AG10803 (cell line): Measurements from ENCODE around the gene MGAT5.

Experiments
- DNase-seq: peaks from one replicate; pipeline ENCODE4 v3.0.0; 2010; ENCODE audit warnings: low read depth
- H3K4me3 ChIP-seq: 2 replicates; pipeline ENCODE4 v1.5.1; 2011; ENCODE audit warnings: mild to moderate bottlenecking, low read length, control low read depth
- TF ChIP-seq, protein P1 (sequence below): conservative IDR thresholded peaks from 2 replicates; pipeline ENCODE4 v1.5.1; 2011; ENCODE audit warnings: mild to moderate bottlenecking, low read length, control low read depth, inconsistent platforms

MGAT5 gene

DNA sequence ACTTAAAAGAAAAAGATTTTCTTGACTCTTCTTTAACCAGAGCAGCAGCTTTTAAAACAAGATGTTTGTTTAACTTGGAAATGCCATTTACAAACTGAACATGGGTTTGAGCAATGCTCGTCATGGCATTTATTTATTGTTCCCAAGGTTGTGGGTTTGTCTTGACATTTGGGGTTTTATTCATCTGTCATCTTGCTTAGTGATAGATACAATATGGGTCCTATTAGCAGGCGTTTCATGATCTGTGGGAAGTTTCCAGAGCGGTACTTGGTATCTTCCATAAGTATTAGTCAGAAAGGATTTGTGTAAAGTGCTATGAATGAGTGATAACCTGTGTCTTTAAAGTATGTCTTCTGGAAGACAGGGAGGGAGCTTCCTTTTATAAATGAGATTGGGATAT, 29.9 kb upstream of the MGAT5 start:
- H3K4me3 ChIP-seq = no peak overlapping the region
- TF ChIP-seq, protein P1, sequence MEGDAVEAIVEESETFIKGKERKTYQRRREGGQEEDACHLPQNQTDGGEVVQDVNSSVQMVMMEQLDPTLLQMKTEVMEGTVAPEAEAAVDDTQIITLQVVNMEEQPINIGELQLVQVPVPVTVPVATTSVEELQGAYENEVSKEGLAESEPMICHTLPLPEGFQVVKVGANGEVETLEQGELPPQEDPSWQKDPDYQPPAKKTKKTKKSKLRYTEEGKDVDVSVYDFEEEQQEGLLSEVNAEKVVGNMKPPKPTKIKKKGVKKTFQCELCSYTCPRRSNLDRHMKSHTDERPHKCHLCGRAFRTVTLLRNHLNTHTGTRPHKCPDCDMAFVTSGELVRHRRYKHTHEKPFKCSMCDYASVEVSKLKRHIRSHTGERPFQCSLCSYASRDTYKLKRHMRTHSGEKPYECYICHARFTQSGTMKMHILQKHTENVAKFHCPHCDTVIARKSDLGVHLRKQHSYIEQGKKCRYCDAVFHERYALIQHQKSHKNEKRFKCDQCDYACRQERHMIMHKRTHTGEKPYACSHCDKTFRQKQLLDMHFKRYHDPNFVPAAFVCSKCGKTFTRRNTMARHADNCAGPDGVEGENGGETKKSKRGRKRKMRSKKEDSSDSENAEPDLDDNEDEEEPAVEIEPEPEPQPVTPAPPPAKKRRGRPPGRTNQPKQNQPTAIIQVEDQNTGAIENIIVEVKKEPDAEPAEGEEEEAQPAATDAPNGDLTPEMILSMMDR = no peak
- DNase-seq = peak; percentile 44

DNA sequence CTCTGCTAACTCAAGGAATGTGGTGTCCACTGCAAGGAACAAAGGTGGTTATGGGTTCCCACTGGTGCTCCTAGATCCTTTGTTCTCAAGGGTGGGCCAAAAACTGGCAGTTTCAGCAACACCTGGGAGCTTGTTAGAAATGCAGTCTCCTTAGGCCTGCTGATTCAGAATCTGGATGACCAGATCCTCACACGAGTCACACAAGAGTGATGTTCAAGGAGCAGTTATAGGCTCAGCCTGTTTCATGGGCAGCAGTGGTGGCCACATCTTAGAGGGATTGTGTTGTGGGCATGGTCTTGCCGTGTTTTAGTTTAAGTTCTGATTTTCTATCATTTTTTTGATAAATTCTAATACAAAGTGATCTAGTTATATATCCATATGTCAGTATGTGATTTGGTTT, 28.7 kb upstream of the MGAT5 start:
- DNase-seq = no peak
- no peak overlapping the region for H3K4me3 ChIP-seq
- TF ChIP-seq, protein P1 = no peak

DNA sequence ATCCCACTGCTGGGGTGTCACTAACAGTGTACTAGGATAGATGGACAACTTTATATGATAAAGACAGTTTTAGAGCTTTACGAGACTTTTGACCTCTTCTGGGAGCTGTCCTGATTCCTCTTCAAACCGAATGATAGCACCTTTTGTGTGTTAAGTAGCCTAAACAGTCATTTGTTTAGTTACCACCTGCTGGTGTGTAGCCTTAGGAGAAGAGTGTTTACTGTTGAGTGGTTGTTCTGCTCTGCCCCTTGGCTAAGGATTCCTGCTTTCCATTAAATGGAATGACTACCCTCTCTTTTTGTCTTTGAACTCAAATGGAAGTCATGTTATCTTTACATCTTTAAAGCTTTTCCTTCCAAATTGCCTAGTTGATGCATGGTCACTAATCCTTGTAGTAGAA, 28.0 kb upstream of the MGAT5 start:
- no peak for DNase-seq
- H3K4me3 ChIP-seq = no peak overlapping the region
- TF ChIP-seq, protein P1 = no peak

DNA sequence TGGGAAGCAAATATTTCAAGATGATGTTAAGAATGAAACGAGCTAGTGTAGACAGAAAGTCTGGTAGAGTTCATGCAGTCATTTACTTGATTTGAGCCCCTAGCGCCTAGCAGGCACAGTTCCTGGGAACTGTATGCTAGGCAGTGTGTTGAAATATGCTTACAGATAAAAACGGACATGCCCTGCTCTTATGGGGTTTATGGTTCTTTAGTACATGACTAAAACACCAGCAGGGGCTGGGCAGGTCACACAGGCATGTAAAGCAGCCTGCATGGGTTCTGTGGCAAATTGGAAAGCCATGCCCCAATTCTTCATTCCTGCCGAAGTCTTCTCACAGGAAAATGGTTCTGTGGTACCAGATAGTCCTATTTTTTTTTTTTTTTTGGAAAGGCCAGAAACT, 27.3 kb upstream of the MGAT5 start:
- TF ChIP-seq, protein P1 = no peak
- DNase-seq = no peak
- no peak overlapping the region for H3K4me3 ChIP-seq

DNA sequence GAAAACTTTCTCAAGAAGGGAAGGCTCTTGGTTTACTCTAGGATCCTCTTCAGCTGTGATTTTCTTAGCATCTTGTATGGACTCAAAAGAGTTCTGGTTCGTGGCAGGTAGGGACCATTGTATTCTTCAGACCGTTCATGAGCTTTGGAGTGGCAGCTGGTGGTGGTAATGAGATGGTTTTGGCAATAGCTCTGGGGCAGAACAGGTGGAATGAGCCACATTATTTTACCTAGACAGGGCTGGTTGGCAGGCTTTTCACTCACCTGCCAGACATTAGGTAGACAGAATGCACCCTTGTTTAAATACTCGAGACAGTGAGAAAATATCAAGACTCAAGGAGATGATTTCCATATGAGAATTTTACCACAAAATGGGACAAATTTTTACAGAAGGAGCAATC, 26.2 kb upstream of the MGAT5 start:
- no peak overlapping the region for H3K4me3 ChIP-seq
- TF ChIP-seq, protein P1 = no peak
- DNase-seq = no peak

DNA sequence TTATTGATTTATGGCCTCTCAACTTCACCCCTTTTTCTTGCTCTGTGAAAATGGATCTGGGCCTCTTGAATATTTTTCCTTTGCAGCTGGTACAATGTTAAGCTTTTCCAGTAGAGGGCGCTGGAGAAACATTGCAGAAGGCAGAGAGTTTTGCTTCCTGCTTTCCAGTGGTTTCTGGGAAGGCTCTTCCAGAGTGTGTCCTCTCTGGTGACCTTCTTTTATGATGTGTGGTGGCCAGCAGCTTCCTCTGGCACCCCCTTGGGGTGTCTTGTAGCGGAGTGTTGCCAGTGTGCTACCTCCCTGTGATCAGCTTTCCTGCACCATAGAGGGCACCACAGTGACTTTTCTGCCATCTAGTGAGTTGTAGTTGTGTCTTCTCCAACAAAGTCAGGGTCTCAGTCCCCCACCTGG, 25.4 kb upstream of the MGAT5 start:
- H3K4me3 ChIP-seq = no peak overlapping the region
- DNase-seq = no peak
- TF ChIP-seq, protein P1 = peak; percentile 28

DNA sequence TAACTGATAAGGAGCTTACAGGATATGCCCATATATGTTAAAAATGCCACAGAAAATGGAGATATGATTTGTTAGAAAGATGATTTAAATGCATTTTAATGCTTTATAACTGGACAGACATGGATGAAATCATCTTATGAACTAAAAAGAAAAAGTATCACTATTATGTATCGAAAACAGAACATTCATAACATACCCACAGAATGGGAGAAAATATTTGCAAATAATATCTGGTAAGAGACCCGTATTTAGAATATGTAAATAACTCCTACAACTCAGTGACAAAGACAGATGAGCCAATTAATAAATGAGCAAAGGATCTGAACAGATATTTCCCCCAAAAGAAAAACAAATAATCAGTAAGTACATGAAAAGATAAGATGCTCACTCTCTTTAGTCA, 24.3 kb upstream of the MGAT5 start:
- TF ChIP-seq, protein P1 = no peak
- DNase-seq = no peak
- no peak overlapping the region for H3K4me3 ChIP-seq
